H1 (cell line): ENCODE results near the gene ZMYND10. TPM values are rescaled to one million over a fixed set of nuclear protein-coding genes. Genes with fewer than 3 reads are reported as not detected.
A peak's percentile ranks its signal among the peaks of the same experiment; 100 is the strongest.

ENCODE experiments used
- BACH1 ChIP-seq: IDR thresholded peaks from 2 replicates; pipeline ENCODE4 v1.6.1; 2012; ENCODE audit warnings: low read length, improper control_type of control experiment
- BCL11A ChIP-seq, 2 experiments: IDR thresholded peaks; one replicate each; pipeline ENCODE4 v1.6.1; 2011; ENCODE audit warnings: low read depth in 2 of 2, low read length in 2 of 2, mild to moderate bottlenecking in 2 of 2
- EP300 ChIP-seq, 2 experiments: IDR thresholded peaks; 1 replicate in 1 of 2; 2 replicates in 1 of 2; pipeline ENCODE4 v1.6.1; 2011 to 2012; ENCODE audit warnings: low read depth in 2 of 2, low read length in 2 of 2, mild to moderate bottlenecking in 2 of 2, borderline replicate concordance in 1 of 2, inconsistent platforms in 1 of 2, moderate library complexity in 1 of 2
- GTF2F1 ChIP-seq: IDR thresholded peaks from 2 replicates; pipeline ENCODE4 v1.6.1; 2012; ENCODE audit warnings: low read depth, low read length, improper control_type of control experiment, borderline replicate concordance
- MAFK ChIP-seq: IDR thresholded peaks from 2 replicates; pipeline ENCODE4 v1.6.1; 2012; ENCODE audit warnings: low read depth, mild to moderate bottlenecking, improper control_type of control experiment, low read length
- NRF1 ChIP-seq: IDR thresholded peaks from 2 replicates; pipeline ENCODE4 v1.6.1; 2011; ENCODE audit warnings: mild to moderate bottlenecking, low read depth, low read length, improper control_type of control experiment
- PHF8 ChIP-seq: fragments of 200-600 bp; sonication (generic); conservative IDR thresholded peaks from 2 replicates; pipeline ENCODE4 v1.7.1; 2012; ENCODE audit warnings: low read depth, mild to moderate bottlenecking, inconsistent platforms, low read length, moderate library complexity
- SP1 ChIP-seq: IDR thresholded peaks from 2 replicates; pipeline ENCODE4 v1.6.1; 2011; ENCODE audit warnings: low read depth, low read length
- TEAD4 ChIP-seq: IDR thresholded peaks from 2 replicates; pipeline ENCODE4 v1.6.1; 2012; ENCODE audit warnings: low read depth, low read length, inconsistent platforms, mixed read lengths
- polyA plus RNA-seq, 7 experiments: library from polyadenylated mRNA; depleted of rRNA in 3 of 7; stranded (reverse) in 5 of 7; unstranded in 2 of 7; fragments of >200 nt in 5 of 7; fragments of 200-250 nt in 2 of 7; gene quantifications; 1 replicate in 5 of 7; 2 replicates in 1 of 7; 4 replicates in 1 of 7; pipeline versions ENCODE4 v1.2.1 to v1.2.3, GENCODE V29; 2011 to 2013; ENCODE audit warnings: missing spikeins in 2 of 7, mixed read lengths in 2 of 7
- total RNA-seq: library from RNA; stranded (reverse); fragmentation: NEBNext Ultra II Directional; extraction: Animal tissue kit (Norgen Biotek cat#: 25700); gene quantifications from 2 replicates; pipeline ENCODE4 v1.2.1, GENCODE V29; 2021
- TF ChIP-seq, protein P1 (sequence below): fragments of 300-600 bp; sonication (generic); IDR thresholded peaks from 2 replicates; pipeline ENCODE4 v1.7.1; 2012; ENCODE audit warnings: low read length, moderate library complexity, mild to moderate bottlenecking, inconsistent platforms; ENCODE audit not compliant: insufficient replicate concordance

ZMYND10 gene
- total and polyA plus RNA-seq, 2 of the 8 experiments (the other 6 are each of a cell fraction or from before 2014, with no cell fraction given), result 0.56 to 0.79 TPM

- TF ChIP-seq SP1, result peak; percentile 37; the same call in 1 of the 2 replicates
- TF ChIP-seq EP300 (IDR thresholded peaks at IDR 0.05; ENCODE audit: borderline replicate concordance in 1 of 2, low read depth in 2 of 2, low read length in 2 of 2), result no peak
- TF ChIP-seq TEAD4, result no peak
- TF ChIP-seq, protein P1, sequence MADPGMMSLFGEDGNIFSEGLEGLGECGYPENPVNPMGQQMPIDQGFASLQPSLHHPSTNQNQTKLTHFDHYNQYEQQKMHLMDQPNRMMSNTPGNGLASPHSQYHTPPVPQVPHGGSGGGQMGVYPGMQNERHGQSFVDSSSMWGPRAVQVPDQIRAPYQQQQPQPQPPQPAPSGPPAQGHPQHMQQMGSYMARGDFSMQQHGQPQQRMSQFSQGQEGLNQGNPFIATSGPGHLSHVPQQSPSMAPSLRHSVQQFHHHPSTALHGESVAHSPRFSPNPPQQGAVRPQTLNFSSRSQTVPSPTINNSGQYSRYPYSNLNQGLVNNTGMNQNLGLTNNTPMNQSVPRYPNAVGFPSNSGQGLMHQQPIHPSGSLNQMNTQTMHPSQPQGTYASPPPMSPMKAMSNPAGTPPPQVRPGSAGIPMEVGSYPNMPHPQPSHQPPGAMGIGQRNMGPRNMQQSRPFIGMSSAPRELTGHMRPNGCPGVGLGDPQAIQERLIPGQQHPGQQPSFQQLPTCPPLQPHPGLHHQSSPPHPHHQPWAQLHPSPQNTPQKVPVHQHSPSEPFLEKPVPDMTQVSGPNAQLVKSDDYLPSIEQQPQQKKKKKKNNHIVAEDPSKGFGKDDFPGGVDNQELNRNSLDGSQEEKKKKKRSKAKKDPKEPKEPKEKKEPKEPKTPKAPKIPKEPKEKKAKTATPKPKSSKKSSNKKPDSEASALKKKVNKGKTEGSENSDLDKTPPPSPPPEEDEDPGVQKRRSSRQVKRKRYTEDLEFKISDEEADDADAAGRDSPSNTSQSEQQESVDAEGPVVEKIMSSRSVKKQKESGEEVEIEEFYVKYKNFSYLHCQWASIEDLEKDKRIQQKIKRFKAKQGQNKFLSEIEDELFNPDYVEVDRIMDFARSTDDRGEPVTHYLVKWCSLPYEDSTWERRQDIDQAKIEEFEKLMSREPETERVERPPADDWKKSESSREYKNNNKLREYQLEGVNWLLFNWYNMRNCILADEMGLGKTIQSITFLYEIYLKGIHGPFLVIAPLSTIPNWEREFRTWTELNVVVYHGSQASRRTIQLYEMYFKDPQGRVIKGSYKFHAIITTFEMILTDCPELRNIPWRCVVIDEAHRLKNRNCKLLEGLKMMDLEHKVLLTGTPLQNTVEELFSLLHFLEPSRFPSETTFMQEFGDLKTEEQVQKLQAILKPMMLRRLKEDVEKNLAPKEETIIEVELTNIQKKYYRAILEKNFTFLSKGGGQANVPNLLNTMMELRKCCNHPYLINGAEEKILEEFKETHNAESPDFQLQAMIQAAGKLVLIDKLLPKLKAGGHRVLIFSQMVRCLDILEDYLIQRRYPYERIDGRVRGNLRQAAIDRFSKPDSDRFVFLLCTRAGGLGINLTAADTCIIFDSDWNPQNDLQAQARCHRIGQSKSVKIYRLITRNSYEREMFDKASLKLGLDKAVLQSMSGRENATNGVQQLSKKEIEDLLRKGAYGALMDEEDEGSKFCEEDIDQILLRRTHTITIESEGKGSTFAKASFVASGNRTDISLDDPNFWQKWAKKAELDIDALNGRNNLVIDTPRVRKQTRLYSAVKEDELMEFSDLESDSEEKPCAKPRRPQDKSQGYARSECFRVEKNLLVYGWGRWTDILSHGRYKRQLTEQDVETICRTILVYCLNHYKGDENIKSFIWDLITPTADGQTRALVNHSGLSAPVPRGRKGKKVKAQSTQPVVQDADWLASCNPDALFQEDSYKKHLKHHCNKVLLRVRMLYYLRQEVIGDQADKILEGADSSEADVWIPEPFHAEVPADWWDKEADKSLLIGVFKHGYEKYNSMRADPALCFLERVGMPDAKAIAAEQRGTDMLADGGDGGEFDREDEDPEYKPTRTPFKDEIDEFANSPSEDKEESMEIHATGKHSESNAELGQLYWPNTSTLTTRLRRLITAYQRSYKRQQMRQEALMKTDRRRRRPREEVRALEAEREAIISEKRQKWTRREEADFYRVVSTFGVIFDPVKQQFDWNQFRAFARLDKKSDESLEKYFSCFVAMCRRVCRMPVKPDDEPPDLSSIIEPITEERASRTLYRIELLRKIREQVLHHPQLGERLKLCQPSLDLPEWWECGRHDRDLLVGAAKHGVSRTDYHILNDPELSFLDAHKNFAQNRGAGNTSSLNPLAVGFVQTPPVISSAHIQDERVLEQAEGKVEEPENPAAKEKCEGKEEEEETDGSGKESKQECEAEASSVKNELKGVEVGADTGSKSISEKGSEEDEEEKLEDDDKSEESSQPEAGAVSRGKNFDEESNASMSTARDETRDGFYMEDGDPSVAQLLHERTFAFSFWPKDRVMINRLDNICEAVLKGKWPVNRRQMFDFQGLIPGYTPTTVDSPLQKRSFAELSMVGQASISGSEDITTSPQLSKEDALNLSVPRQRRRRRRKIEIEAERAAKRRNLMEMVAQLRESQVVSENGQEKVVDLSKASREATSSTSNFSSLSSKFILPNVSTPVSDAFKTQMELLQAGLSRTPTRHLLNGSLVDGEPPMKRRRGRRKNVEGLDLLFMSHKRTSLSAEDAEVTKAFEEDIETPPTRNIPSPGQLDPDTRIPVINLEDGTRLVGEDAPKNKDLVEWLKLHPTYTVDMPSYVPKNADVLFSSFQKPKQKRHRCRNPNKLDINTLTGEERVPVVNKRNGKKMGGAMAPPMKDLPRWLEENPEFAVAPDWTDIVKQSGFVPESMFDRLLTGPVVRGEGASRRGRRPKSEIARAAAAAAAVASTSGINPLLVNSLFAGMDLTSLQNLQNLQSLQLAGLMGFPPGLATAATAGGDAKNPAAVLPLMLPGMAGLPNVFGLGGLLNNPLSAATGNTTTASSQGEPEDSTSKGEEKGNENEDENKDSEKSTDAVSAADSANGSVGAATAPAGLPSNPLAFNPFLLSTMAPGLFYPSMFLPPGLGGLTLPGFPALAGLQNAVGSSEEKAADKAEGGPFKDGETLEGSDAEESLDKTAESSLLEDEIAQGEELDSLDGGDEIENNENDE, result no peak
- TF ChIP-seq BCL11A (IDR thresholded peaks at IDR 0.05; ENCODE audit: low read depth in 2 of 2, low read length in 2 of 2), result no peak
- TF ChIP-seq BACH1, result peak; percentile 53; the same call in 1 of the 2 replicates
- TF ChIP-seq NRF1, result no peak
- no peak for TF ChIP-seq GTF2F1
- TF ChIP-seq PHF8, result 0 out of 2 replicates have a peak, but pooled peaks have one; percentile 64
- TF ChIP-seq MAFK, result no peak
Measured at GRCh38 chr3:50298836-50299637, 46.5 kb downstream of the ZMYND10 start, which contains the start of the genes HYAL3 and NAA80 (continued).
